ENCODE measurements around the gene GCK. TPM values are rescaled to one million over a fixed set of nuclear protein-coding genes. Genes with fewer than 3 reads are reported as not detected.

The GCK gene
- total and polyA plus RNA-seq, 2 of the 13 experiments (the other 11 are each of a cell fraction or from before 2014, with no cell fraction given), result not detected

GRCh38 chr7:44123190-44124003 is 65.8 kb downstream of the GCK start, which contains the start of gene POLD2 (continued):
- no peak; the same call in 1 of the 2 replicates for TF ChIP-seq NFKB2 (CRISPR knock-in tag; IDR thresholded peaks at IDR 0.05; ENCODE audit: borderline replicate concordance)
- no peak for TF ChIP-seq ZNF775 (CRISPR knock-in tag; IDR thresholded peaks at IDR 0.05; ENCODE audit: borderline replicate concordance)
- no peak for TF ChIP-seq ZNF577 (CRISPR knock-in tag; IDR thresholded peaks at IDR 0.05; ENCODE audit: borderline replicate concordance, low read depth)
- TF ChIP-seq KAT8 (CRISPR knock-in tag; IDR thresholded peaks at IDR 0.05), result peak; percentile 37; the same call in 1 of the 2 replicates
- no peak for TF ChIP-seq ZBTB37 (CRISPR knock-in tag; IDR thresholded peaks at IDR 0.05)
- no peak for TF ChIP-seq NCOA5 (CRISPR knock-in tag; IDR thresholded peaks at IDR 0.05)
- no peak for TF ChIP-seq MLLT10 (CRISPR knock-in tag; IDR thresholded peaks at IDR 0.05)
- TF ChIP-seq KDM1A (CRISPR knock-in tag; IDR thresholded peaks at IDR 0.05), result no peak
- TF ChIP-seq STAT6 (CRISPR knock-in tag; IDR thresholded peaks at IDR 0.05; ENCODE audit: borderline replicate concordance), result no peak; the same call in 1 of the 2 replicates
- peak; percentile 21; the same call in 1 of the 2 replicates for TF ChIP-seq SALL2 (CRISPR knock-in tag; IDR thresholded peaks at IDR 0.05)
- TF ChIP-seq SUZ12 (IDR thresholded peaks at IDR 0.05; ENCODE audit: low read depth, low read length), result no peak
- no peak for TF ChIP-seq NCOA1 (CRISPR knock-in tag; IDR thresholded peaks at IDR 0.05)
- TF ChIP-seq CREB3 (CRISPR knock-in tag; IDR thresholded peaks at IDR 0.05), result no peak
- peak; percentile 82 for TF ChIP-seq HNRNPK (IDR thresholded peaks at IDR 0.05; ENCODE audit: low read depth, low read length, poor library complexity, severe bottlenecking)
- TF ChIP-seq TSC22D2 (CRISPR knock-in tag; IDR thresholded peaks at IDR 0.05; ENCODE audit: borderline replicate concordance), result 0 out of 2 replicates have a peak, but pooled peaks have one; percentile 34
- no peak for TF ChIP-seq ZBED4 (CRISPR knock-in tag; IDR thresholded peaks at IDR 0.05; ENCODE audit: borderline replicate concordance)
- TF ChIP-seq RXRA (CRISPR knock-in tag; IDR thresholded peaks at IDR 0.05), result peak; percentile 80
- no peak for TF ChIP-seq ZNF781 (CRISPR knock-in tag; IDR thresholded peaks at IDR 0.05; ENCODE audit: borderline replicate concordance, not compliant biosample characterization)
- TF ChIP-seq ZNF7 (CRISPR knock-in tag; IDR thresholded peaks at IDR 0.05), result no peak
- TF ChIP-seq STAG1 (CRISPR knock-in tag; IDR thresholded peaks at IDR 0.05), result no peak
- TF ChIP-seq PAX8 (CRISPR knock-in tag; IDR thresholded peaks at IDR 0.05; ENCODE audit: borderline replicate concordance), result peak; percentile 35; the same call in 1 of the 2 replicates

All from HepG2 (cell line).